Astrocyte of the cerebellum (primary cell): ENCODE results near the gene ZNRF4.

ENCODE experiments used
- DNase-seq: peaks from one replicate; pipeline ENCODE4 v3.0.0-alpha.2; 2011; ENCODE audit warnings: low read depth
- H3K4me3 ChIP-seq: 2 replicates; pipeline ENCODE4 v1.5.1; 2011; ENCODE audit warnings: mild to moderate bottlenecking, low read depth, low read length, moderate library complexity
- CTCF ChIP-seq: IDR thresholded peaks from 2 replicates; pipeline ENCODE4 v1.5.1; 2012; ENCODE audit warnings: low read length, low read depth, moderate library complexity, mild to moderate bottlenecking; ENCODE audit errors: missing control alignments
- in situ Hi-C: cut with HindIII; loops from 2 replicates; pipeline ENCODE4 v1.10.0; 2017; ENCODE audit warnings: low sequenced_read_pairs

The ZNRF4 gene

GRCh38 chr19:5487222-5487621, 32.0 kb downstream of the ZNRF4 start:
- no peak for DNase-seq
- in situ Hi-C loops, result loop anchor here (10.0 kb wide), 1 partner anchor 68 kb away; no protein-coding TSS in a partner anchor
- no peak overlapping the region for H3K4me3 ChIP-seq
- TF ChIP-seq CTCF, result no peak

GRCh38 chr19:5489551-5489950, 34.3 kb downstream of the ZNRF4 start:
- no peak for DNase-seq
- no peak overlapping the region for H3K4me3 ChIP-seq
- in situ Hi-C loops, result loop anchor here (10.0 kb wide), 1 partner anchor 65 kb away; no protein-coding TSS in a partner anchor
- no peak for TF ChIP-seq CTCF

GRCh38 chr19:5491565-5491964, 36.3 kb downstream of the ZNRF4 start:
- in situ Hi-C loops, result no loop called here
- TF ChIP-seq CTCF, result no peak
- no peak for DNase-seq
- H3K4me3 ChIP-seq, result no peak overlapping the region

GRCh38 chr19:5492281-5492634, 37.0 kb downstream of the ZNRF4 start:
- no peak overlapping the region for H3K4me3 ChIP-seq
- no peak for DNase-seq
- in situ Hi-C loops, result no loop called here
- TF ChIP-seq CTCF, result no peak

GRCh38 chr19:5492635-5493409, 37.6 kb downstream of the ZNRF4 start:
- DNase-seq, result no peak
- no peak overlapping the region for H3K4me3 ChIP-seq
- in situ Hi-C loops, result no loop called here
- no peak for TF ChIP-seq CTCF

- H3K4me3 ChIP-seq, result no peak overlapping the region
- in situ Hi-C loops, result no loop called here
- no peak for DNase-seq
- no peak for TF ChIP-seq CTCF
Observed at GRCh38 chr19:5494773-5495172, 39.6 kb downstream of the ZNRF4 start.
